CD4-positive, alpha-beta memory T cell (primary cell): Measurements from ENCODE around the gene CLIP2. TPM values are rescaled to one million over a fixed set of nuclear protein-coding genes. Genes with fewer than 3 reads are reported as not detected.
A peak's percentile ranks its signal among the peaks of the same experiment; 100 is the strongest.

ENCODE experiments used
- CTCF ChIA-PET: fragments of 350-600 bp; sonication (Branson Sonifier 250); formaldehyde crosslinking; loops from one replicate; lab custom pipeline; 2021; ENCODE audit warnings: inconsistent platforms; ENCODE audit not compliant: partially characterized antibody; lab: Charles Lee
- POLR2A ChIA-PET: fragments of 350-600 bp; sonication (Branson Sonifier 250); formaldehyde crosslinking; loops from one replicate; lab custom pipeline; 2021; ENCODE audit not compliant: partially characterized antibody; lab: Charles Lee
- DNase-seq, 5 donors: peaks; one replicate each; pipeline versions ENCODE4 v3.0.0 to v3.0.0-alpha.2; 2020 to 2022; ENCODE audit warnings: mixed read lengths in 1 of 5
- H3K27ac ChIP-seq: one replicate; pipeline ENCODE4 v1.7.0; 2013; ENCODE audit warnings: low read depth, low read length
- H3K27me3 ChIP-seq: 2 replicates; pipeline ENCODE4 v1.7.0; 2013; ENCODE audit warnings: mild to moderate bottlenecking, low read length, moderate library complexity; ENCODE audit not compliant: insufficient read depth
- H3K36me3 ChIP-seq: 2 replicates; pipeline ENCODE4 v1.7.0; 2013; ENCODE audit warnings: mild to moderate bottlenecking, low read length, moderate library complexity; ENCODE audit not compliant: insufficient read depth
- H3K4me1 ChIP-seq: 2 replicates; pipeline ENCODE4 v1.7.0; 2013; ENCODE audit warnings: mild to moderate bottlenecking, low read length, moderate library complexity; ENCODE audit not compliant: insufficient read depth
- H3K4me3 ChIP-seq, 2 donors: one replicate each; pipeline ENCODE4 v1.7.0; 2013; ENCODE audit warnings: low read length in 2 of 2, mild to moderate bottlenecking in 1 of 2
- H3K9me3 ChIP-seq, 2 donors: one replicate each; pipeline ENCODE4 v1.7.0; 2013; ENCODE audit warnings: low read length in 2 of 2, control low read depth in 1 of 2; ENCODE audit not compliant: control insufficient read depth in 1 of 2
- H3K27ac Mint-ChIP-seq, 7 donors: one replicate each; pipeline ENCODE4 v1.8.0; 2020 to 2021; ENCODE audit warnings: mixed read lengths in 7 of 7, mild to moderate bottlenecking in 6 of 7, inconsistent platforms in 3 of 7, moderate library complexity in 3 of 7
- H3K27me3 Mint-ChIP-seq, 2 donors: one replicate each; pipeline ENCODE4 v1.8.0; 2020 to 2021; ENCODE audit warnings: mixed read lengths in 2 of 2
- H3K36me3 Mint-ChIP-seq, 2 donors: one replicate each; pipeline ENCODE4 v1.8.0; 2020 to 2021; ENCODE audit warnings: mixed read lengths in 2 of 2, inconsistent platforms in 1 of 2, mild to moderate bottlenecking in 1 of 2
- H3K4me1 Mint-ChIP-seq, 4 donors: one replicate each; pipeline ENCODE4 v1.8.0; 2020 to 2021; ENCODE audit warnings: mixed read lengths in 4 of 4, mild to moderate bottlenecking in 1 of 4
- H3K4me3 Mint-ChIP-seq, 8 donors: one replicate each; pipeline ENCODE4 v1.8.0; 2020 to 2021; ENCODE audit warnings: mixed read lengths in 8 of 8, mild to moderate bottlenecking in 7 of 8, moderate library complexity in 6 of 8, inconsistent platforms in 3 of 8
- H3K9me3 Mint-ChIP-seq, 8 donors: one replicate each; pipeline ENCODE4 v1.8.0; 2020 to 2021; ENCODE audit warnings: mixed read lengths in 8 of 8, mild to moderate bottlenecking in 5 of 8, inconsistent platforms in 3 of 8, moderate library complexity in 1 of 8
- intact Hi-C: fragments of 100-400 bp; cut with micrococcal nuclease; formaldehyde crosslinking; loops from one replicate; pipeline ENCODE4 v1.15.1; 2023
- polyA plus RNA-seq, 2 donors: library from polyadenylated mRNA; unstranded; fragments of 300-500 nt; fragmentation: Illumina TruSeq; gene quantifications; one replicate each; pipeline ENCODE4 v1.2.3, GENCODE V29; 2021
- total RNA-seq, 2 experiments: library from RNA; stranded (reverse); gene quantifications; one replicate each; pipeline ENCODE4 v1.2.3, GENCODE V29; 2021

CLIP2 gene
- total and polyA plus RNA-seq, 4 experiments from 2014 or later: 0.15 to 5.7 (median 1.7) TPM

DNA sequence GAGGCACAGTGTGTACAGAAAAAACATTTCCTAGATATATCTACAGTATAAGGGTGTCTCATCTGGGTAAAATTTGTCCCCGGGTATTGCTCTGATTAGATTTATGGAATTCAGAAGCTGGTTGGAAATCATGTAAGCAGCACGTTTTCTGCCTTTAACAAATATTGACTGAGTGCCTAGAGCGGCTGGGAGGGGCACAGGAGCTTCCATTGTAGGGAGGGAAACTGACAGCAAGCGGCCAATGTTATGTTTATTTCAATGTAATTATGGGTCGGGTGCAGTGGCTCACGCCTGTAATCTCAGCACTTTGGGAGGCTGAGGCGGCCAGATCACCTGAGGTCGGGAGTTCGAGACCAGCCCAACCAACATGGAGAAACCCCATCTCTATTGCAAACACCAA, 30.6 kb upstream of the CLIP2 start:
- Mint-ChIP-seq H3K9me3 (no peaks in the 10 kb centered on the region), H3K27ac (no peak overlapping the region), H3K27me3 (no peaks in the 10 kb centered on the region), H3K4me3 (no peak overlapping the region), H3K36me3 (peaks cover 0 to 7% of the 10 kb centered on the region in 2 donors), H3K4me1 (peaks cover 3 to 19% (median 12%) of the 10 kb centered on the region in 4 donors)
- H3K4me3 ChIP-seq: no peak overlapping the region
- H3K27me3 ChIP-seq: no peaks in the 10 kb centered on the region
- H3K36me3 ChIP-seq: no peaks in the 10 kb centered on the region
- no peak for DNase-seq
- H3K9me3 ChIP-seq: no peaks in the 10 kb centered on the region
- intact Hi-C loops: no loop called here
- no peak overlapping the region for H3K27ac ChIP-seq
- CTCF ChIA-PET: no interaction called here
- POLR2A ChIA-PET: no interaction called here
- peaks cover 12% of the 10 kb centered on the region for H3K4me1 ChIP-seq

GRCh38 chr7:74262639-74263398, 26.4 kb upstream of the CLIP2 start:
- H3K36me3 ChIP-seq: no peaks in the 10 kb centered on the region
- intact Hi-C loops: no loop called here
- no peaks in the 10 kb centered on the region for H3K27me3 ChIP-seq
- no peaks in the 10 kb centered on the region for H3K4me1 Mint-ChIP-seq
- H3K36me3 Mint-ChIP-seq: no peaks in the 10 kb centered on the region
- POLR2A ChIA-PET: no interaction called here
- H3K4me1 ChIP-seq: no peaks in the 10 kb centered on the region
- no peaks in the 10 kb centered on the region for H3K9me3 ChIP-seq
- no peak overlapping the region for H3K4me3 Mint-ChIP-seq
- CTCF ChIA-PET: no interaction called here
- no peak overlapping the region for H3K27ac Mint-ChIP-seq
- H3K27me3 Mint-ChIP-seq: no peaks in the 10 kb centered on the region
- H3K4me3 ChIP-seq: no peak overlapping the region
- H3K27ac ChIP-seq: no peak overlapping the region
- no peaks in the 10 kb centered on the region for H3K9me3 Mint-ChIP-seq
- no peak for DNase-seq

DNA sequence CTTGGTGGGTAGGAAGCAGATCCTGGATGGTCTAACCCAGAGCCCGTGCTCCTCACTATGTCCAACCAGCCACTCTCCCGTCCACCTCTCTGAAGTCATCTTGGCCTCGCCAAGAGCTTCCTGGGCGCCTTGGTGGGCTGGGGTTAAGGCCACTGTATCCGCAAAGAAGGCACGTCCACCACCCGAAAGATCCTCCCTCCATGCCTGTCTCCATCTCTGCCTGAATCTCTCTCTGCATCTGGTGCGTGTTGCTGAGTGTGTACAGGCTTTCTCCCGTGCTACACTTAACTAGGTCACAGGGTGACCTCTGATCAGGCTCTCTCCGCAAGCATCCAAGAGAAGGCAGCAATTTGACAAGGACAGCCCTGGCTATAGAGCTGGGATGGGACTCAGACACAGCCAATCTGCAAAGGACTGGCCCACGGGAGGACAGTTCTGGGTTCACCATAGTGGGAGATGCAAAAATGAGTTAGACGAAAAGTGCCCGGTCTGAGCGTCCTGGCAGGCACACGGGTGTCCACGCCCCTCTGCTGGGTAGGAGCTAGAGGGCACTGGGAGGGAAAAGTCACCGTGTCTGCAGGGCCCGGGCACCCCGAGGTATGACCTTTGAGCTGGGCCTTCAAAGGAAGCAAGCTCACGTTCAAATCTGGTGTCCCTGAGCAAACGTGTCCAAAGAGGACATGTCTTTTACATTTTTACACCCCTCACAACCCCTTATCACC, 25.6 kb upstream of the CLIP2 start:
- Mint-ChIP-seq H3K4me1 (no peaks in the 10 kb centered on the region), H3K27me3 (no peaks in the 10 kb centered on the region), H3K36me3 (no peaks in the 10 kb centered on the region), H3K9me3 (no peaks in the 10 kb centered on the region), H3K4me3 (no peak overlapping the region), H3K27ac (no peak overlapping the region)
- POLR2A ChIA-PET: no interaction called here
- CTCF ChIA-PET: no interaction called here
- Histone ChIP-seq H3K4me3 (no peak overlapping the region), H3K9me3 (no peaks in the 10 kb centered on the region), H3K27me3 (no peaks in the 10 kb centered on the region), H3K27ac (no peak overlapping the region), H3K4me1 (no peaks in the 10 kb centered on the region), H3K36me3 (no peaks in the 10 kb centered on the region)
- intact Hi-C loops: no loop called here
- no peak for DNase-seq

- POLR2A ChIA-PET: no interaction called here
- no peak overlapping the region for H3K27ac Mint-ChIP-seq
- Histone ChIP-seq H3K9me3 (no peaks in the 10 kb centered on the region), H3K36me3 (no peaks in the 10 kb centered on the region), H3K4me3 (no peak overlapping the region), H3K4me1 (no peaks in the 10 kb centered on the region), H3K27ac (no peak overlapping the region), H3K27me3 (no peaks in the 10 kb centered on the region)
- no peak overlapping the region for H3K4me3 Mint-ChIP-seq
- no peaks in the 10 kb centered on the region for H3K9me3 Mint-ChIP-seq
- peaks cover 0 to 3% of the 10 kb centered on the region in 2 donors for H3K27me3 Mint-ChIP-seq
- H3K4me1 Mint-ChIP-seq: peaks cover 0 to 6% (median under 1%) of the 10 kb centered on the region in 4 donors
- DNase-seq: no peak
- CTCF ChIA-PET: no interaction called here
- intact Hi-C loops: no loop called here
- H3K36me3 Mint-ChIP-seq: no peaks in the 10 kb centered on the region
Measured at GRCh38 chr7:74266191-74266963, 22.8 kb upstream of the CLIP2 start.

- H3K27ac Mint-ChIP-seq: no peak overlapping the region
- no peaks in the 10 kb centered on the region for H3K9me3 Mint-ChIP-seq
Measured at GRCh38 chr7:74267756-74268565, 21.2 kb upstream of the CLIP2 start.

DNA sequence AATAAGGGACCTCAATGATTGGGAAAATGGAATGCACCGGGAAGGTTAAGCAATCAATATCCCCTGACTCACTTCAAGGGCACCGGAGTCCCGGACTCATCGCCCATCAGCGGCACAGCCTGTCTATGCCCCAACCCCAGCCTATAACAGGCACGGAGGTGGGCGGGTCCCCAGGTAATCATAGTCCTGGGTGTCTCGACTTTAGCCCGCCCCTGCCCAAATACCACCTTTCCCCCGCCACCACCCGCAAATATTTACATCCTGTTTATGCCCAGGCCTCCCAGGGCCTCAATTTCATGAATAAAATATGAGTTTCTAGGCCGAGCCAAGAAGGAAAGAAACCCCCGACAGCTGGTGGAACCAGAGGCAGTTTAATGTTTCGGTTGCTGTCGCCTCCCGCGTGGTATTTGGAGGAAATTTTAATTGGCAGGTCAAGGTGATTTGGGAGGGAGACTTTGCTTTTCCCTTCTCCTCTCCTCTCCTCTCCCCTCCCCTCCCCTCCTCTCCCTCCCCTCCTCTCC, 19.4 kb upstream of the CLIP2 start:
- Histone ChIP-seq H3K4me3 (peak overlapping the region; percentile 57 to 90), H3K9me3 (no peaks in the 10 kb centered on the region), H3K27ac (peak overlapping the region; percentile 21), H3K36me3 (no peaks in the 10 kb centered on the region), H3K27me3 (no peaks in the 10 kb centered on the region), H3K4me1 (no peaks in the 10 kb centered on the region)
- H3K9me3 Mint-ChIP-seq: no peaks in the 10 kb centered on the region
- peak overlapping the region; percentile 88 to 94 (median 92) for H3K4me3 Mint-ChIP-seq
- CTCF ChIA-PET: interaction anchor here (1.2 kb wide), 1 partner anchor 64 kb away, joined by 3 read pairs; no protein-coding TSS in a partner anchor
- peak overlapping the region in 6 of 7 donors; percentile 10 to 90 (median 62) for H3K27ac Mint-ChIP-seq
- peaks cover 0 to 9% of the 10 kb centered on the region in 2 donors for H3K27me3 Mint-ChIP-seq
- intact Hi-C loops: loop anchor here (1.0 kb wide), 2 partner anchors 16 to 19 kb away; partner anchors contain the start of genes CLIP2 and RFC2
- POLR2A ChIA-PET: interaction anchor here (1.7 kb wide), 1 partner anchor 19 kb away, joined by 17 read pairs; the partner anchor contains the start of gene CLIP2
- H3K36me3 Mint-ChIP-seq: no peaks in the 10 kb centered on the region
- H3K4me1 Mint-ChIP-seq: peaks cover 4 to 7% (median 5%) of the 10 kb centered on the region in 4 donors
- peak; percentile 60 to 82 (median 66) for DNase-seq

More at GRCh38 chr7:74267756-74268565, 21.2 kb upstream of the CLIP2 start:
- Histone ChIP-seq H3K27ac (no peak overlapping the region), H3K4me3 (no peak overlapping the region), H3K36me3 (no peaks in the 10 kb centered on the region), H3K27me3 (no peaks in the 10 kb centered on the region), H3K4me1 (no peaks in the 10 kb centered on the region), H3K9me3 (no peaks in the 10 kb centered on the region)
- intact Hi-C loops: no loop called here
- Mint-ChIP-seq H3K4me1 (peaks cover 4 to 7% (median 5%) of the 10 kb centered on the region in 4 donors), H3K27me3 (peaks cover 0 to 7% of the 10 kb centered on the region in 2 donors), H3K4me3 (peak overlapping the region in 1 of 8 donors; percentile 35), H3K36me3 (no peaks in the 10 kb centered on the region)
- DNase-seq: no peak
- CTCF ChIA-PET: interaction anchor here (1.6 kb wide), 1 partner anchor 61 kb away, joined by 3 read pairs; no protein-coding TSS in a partner anchor
- POLR2A ChIA-PET: no interaction called here
